ENCODE measurements around the gene RFX1.
A peak's percentile ranks its signal among the peaks of the same experiment; 100 is the strongest.

The RFX1 gene

GRCh38 chr19:14019100-14019499, 13.0 kb upstream of the RFX1 start:
- peaks cover 76% of the 10 kb centered on the region for H3K4me1 ChIP-seq (ENCODE audit: control insufficient read depth, low read length)
- H3K9me2 ChIP-seq (replicated peaks; ENCODE audit: control insufficient read depth, low read length) = no peaks in the 10 kb centered on the region
- H3F3A ChIP-seq (ENCODE audit: control insufficient read depth, insufficient read depth) = peaks cover 28% of the 10 kb centered on the region
- H3K4me2 ChIP-seq (ENCODE audit: low read length) = peak overlapping the region; percentile 50
- no peaks in the 10 kb centered on the region for H3K36me3 ChIP-seq (ENCODE audit: control insufficient read depth, low read length)
- H3K9me3 ChIP-seq (ENCODE audit: control insufficient read depth, insufficient read depth, low read length) = no peaks in the 10 kb centered on the region
- H4K20me1 ChIP-seq (ENCODE audit: control insufficient read depth, insufficient read depth, low read depth, low read length) = no peaks in the 10 kb centered on the region
- H3K27me3 ChIP-seq (ENCODE audit: control insufficient read depth, low read length) = no peaks in the 10 kb centered on the region
- peak overlapping the region; percentile 80 for H3K27ac ChIP-seq (ENCODE audit: low read depth, low read length)
- no peaks in the 10 kb centered on the region for H3K79me2 ChIP-seq (ENCODE audit: control insufficient read depth, low read length)
- peak overlapping the region; percentile 25; the same call in 1 of the 2 replicates for H3K4me3 ChIP-seq (ENCODE audit: low read length)
- TF ChIP-seq CTCF (IDR thresholded peaks at IDR 0.05; ENCODE audit: low read depth, low read length, poor library complexity, severe bottlenecking) = no peak

GRCh38 chr19:14015524-14016035, 9.5 kb upstream of the RFX1 start:
- TF ChIP-seq CTCF (IDR thresholded peaks at IDR 0.05; ENCODE audit: low read depth, low read length, poor library complexity, severe bottlenecking) (no peak), EZH2phosphoT487 (IDR thresholded peaks at IDR 0.05; ENCODE audit: borderline replicate concordance, low read length) (no peak)
- Histone ChIP-seq H3K36me3 (ENCODE audit: control insufficient read depth, low read length) (no peaks in the 10 kb centered on the region), H3K27me3 (ENCODE audit: control insufficient read depth, low read length) (no peaks in the 10 kb centered on the region), H3K4me2 (ENCODE audit: low read length) (peak overlapping the region; percentile 95), H3K4me3 (ENCODE audit: low read length) (peak overlapping the region; percentile 69), H3F3A (ENCODE audit: control insufficient read depth, insufficient read depth) (peaks cover 23% of the 10 kb centered on the region), H4K20me1 (ENCODE audit: control insufficient read depth, insufficient read depth, low read depth, low read length) (no peaks in the 10 kb centered on the region), H3K9me2 (replicated peaks; ENCODE audit: control insufficient read depth, low read length) (no peaks in the 10 kb centered on the region), H3K27ac (ENCODE audit: low read depth, low read length) (peak overlapping the region; percentile 74), H3K79me2 (ENCODE audit: control insufficient read depth, low read length) (no peaks in the 10 kb centered on the region), H3K9me3 (ENCODE audit: control insufficient read depth, insufficient read depth, low read length) (no peaks in the 10 kb centered on the region), H3K4me1 (ENCODE audit: control insufficient read depth, low read length) (peaks cover 62% of the 10 kb centered on the region)

- Histone ChIP-seq H3K9me2 (replicated peaks; ENCODE audit: control insufficient read depth, low read length) (no peaks in the 10 kb centered on the region), H3K9me3 (ENCODE audit: control insufficient read depth, insufficient read depth, low read length) (no peaks in the 10 kb centered on the region), H3K27ac (ENCODE audit: low read depth, low read length) (no peak overlapping the region), H3F3A (ENCODE audit: control insufficient read depth, insufficient read depth) (peaks cover 13% of the 10 kb centered on the region), H3K4me3 (ENCODE audit: low read length) (no peak overlapping the region), H3K4me2 (ENCODE audit: low read length) (peak overlapping the region; percentile 28), H3K36me3 (ENCODE audit: control insufficient read depth, low read length) (no peaks in the 10 kb centered on the region), H4K20me1 (ENCODE audit: control insufficient read depth, insufficient read depth, low read depth, low read length) (no peaks in the 10 kb centered on the region), H3K79me2 (ENCODE audit: control insufficient read depth, low read length) (no peaks in the 10 kb centered on the region), H3K4me1 (ENCODE audit: control insufficient read depth, low read length) (peaks cover 48% of the 10 kb centered on the region), H3K27me3 (ENCODE audit: control insufficient read depth, low read length) (no peaks in the 10 kb centered on the region)
- no peak for TF ChIP-seq CTCF (IDR thresholded peaks at IDR 0.05; ENCODE audit: low read depth, low read length, poor library complexity, severe bottlenecking)
- no peak for TF ChIP-seq EZH2phosphoT487 (IDR thresholded peaks at IDR 0.05; ENCODE audit: borderline replicate concordance, low read length)
Observed at GRCh38 chr19:14012378-14012915, 6.3 kb upstream of the RFX1 start.

Measured in DOHH2 (cell line).